ENCODE data around the gene SAA1.
"Not testable (repeated sequence)": the region's sequence is repeated elsewhere in the genome, so short reads cannot be mapped to it uniquely, and the experiment has no call there.

Gene SAA1

GRCh38 chr11:18264677-18265555 lies 1.1 kb upstream of the SAA1 start:
- TF ChIP-seq CTCF (conservative IDR thresholded peaks at IDR 0.05): no peak
- H3K27ac ChIP-seq: no peak overlapping the region

- not testable (repeated sequence) for H3K27ac ChIP-seq
Measured at GRCh38 chr11:18267335-18268133, 1.5 kb downstream of the SAA1 start.

- H3K27ac ChIP-seq: not testable (repeated sequence)
Measured at GRCh38 chr11:18269252-18269651, 3.2 kb downstream of the SAA1 start.

- no peak overlapping the region for H3K27ac ChIP-seq
- no peak for TF ChIP-seq CTCF (conservative IDR thresholded peaks at IDR 0.05)
Measured at GRCh38 chr11:18270102-18270501, 4.0 kb downstream of the SAA1 start.

GRCh38 chr11:18271206-18271605 lies 5.1 kb downstream of the SAA1 start:
- H3K27ac ChIP-seq: no peak overlapping the region
- TF ChIP-seq CTCF (conservative IDR thresholded peaks at IDR 0.05): no peak

GRCh38 chr11:18277565-18278271 lies 11.7 kb downstream of the SAA1 start:
- H3K27ac ChIP-seq: no peak overlapping the region
- no peak for TF ChIP-seq CTCF (conservative IDR thresholded peaks at IDR 0.05)

GRCh38 chr11:18280438-18281045 lies 14.5 kb downstream of the SAA1 start:
- no peak overlapping the region for H3K27ac ChIP-seq
- TF ChIP-seq CTCF (conservative IDR thresholded peaks at IDR 0.05): no peak

GRCh38 chr11:18282626-18283025 lies 16.6 kb downstream of the SAA1 start:
- TF ChIP-seq CTCF (conservative IDR thresholded peaks at IDR 0.05): no peak
- no peak overlapping the region for H3K27ac ChIP-seq

All from VCaP (cell line).